SU-DHL-6 (cell line): ENCODE results near the gene DOHH.

Experiments
- EZH2phosphoT487 ChIP-seq: fragments of 200-600 bp; sonication (generic), shearing (Covaris generic); conservative IDR thresholded peaks from 2 replicates; pipeline ENCODE4 v1.6.1; 2018; ENCODE audit warnings: mild to moderate bottlenecking, antibody characterized with exemption, low read length, moderate library complexity, mixed read lengths
- TF ChIP-seq, protein P1 (sequence below): fragments of 200-600 bp; sonication (generic); IDR thresholded peaks from one replicate; pipeline ENCODE4 v1.5.1; 2017; ENCODE audit warnings: antibody characterized with exemption, mild to moderate bottlenecking, low read length, moderate library complexity; ENCODE audit not compliant: insufficient read depth, poor library complexity, severe bottlenecking

DNA sequence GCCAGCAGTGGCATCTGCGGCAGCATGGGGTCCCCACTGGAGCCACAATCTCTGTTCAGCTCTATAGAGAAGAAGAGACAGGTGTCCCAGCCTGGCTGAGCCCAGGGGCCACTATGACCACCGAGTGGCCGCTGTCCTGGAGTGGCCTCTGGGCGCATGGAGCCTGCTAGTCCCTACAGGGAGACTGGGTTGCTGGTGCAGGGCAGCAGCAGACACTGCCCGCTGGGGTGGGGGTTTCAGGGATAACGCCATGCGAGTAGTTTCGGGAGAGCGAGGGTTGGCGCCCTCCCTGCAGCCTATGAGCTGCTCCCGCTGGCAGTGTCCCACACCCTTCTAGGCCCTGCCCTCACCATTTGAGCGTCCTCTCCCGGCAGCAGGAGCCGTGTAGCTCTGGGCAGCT is 27.6 kb upstream of the DOHH start:
- TF ChIP-seq, protein P1, sequence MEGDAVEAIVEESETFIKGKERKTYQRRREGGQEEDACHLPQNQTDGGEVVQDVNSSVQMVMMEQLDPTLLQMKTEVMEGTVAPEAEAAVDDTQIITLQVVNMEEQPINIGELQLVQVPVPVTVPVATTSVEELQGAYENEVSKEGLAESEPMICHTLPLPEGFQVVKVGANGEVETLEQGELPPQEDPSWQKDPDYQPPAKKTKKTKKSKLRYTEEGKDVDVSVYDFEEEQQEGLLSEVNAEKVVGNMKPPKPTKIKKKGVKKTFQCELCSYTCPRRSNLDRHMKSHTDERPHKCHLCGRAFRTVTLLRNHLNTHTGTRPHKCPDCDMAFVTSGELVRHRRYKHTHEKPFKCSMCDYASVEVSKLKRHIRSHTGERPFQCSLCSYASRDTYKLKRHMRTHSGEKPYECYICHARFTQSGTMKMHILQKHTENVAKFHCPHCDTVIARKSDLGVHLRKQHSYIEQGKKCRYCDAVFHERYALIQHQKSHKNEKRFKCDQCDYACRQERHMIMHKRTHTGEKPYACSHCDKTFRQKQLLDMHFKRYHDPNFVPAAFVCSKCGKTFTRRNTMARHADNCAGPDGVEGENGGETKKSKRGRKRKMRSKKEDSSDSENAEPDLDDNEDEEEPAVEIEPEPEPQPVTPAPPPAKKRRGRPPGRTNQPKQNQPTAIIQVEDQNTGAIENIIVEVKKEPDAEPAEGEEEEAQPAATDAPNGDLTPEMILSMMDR = no peak
- no peak for TF ChIP-seq EZH2phosphoT487
